GM23338 (cell line): ENCODE data around the gene RAB11B.

Source experiments
- CREB1 ChIP-seq: fragments of 250-450 bp; sonication (Bioruptor Pico); IDR thresholded peaks from 2 replicates; pipeline ENCODE4 v1.5.0; 2020; ENCODE audit warnings: low read depth, mild to moderate bottlenecking, moderate library complexity
- EZH2 ChIP-seq: fragments of 200-600 bp; sonication (generic); IDR thresholded peaks from one replicate; pipeline ENCODE4 v1.8.0; 2017; ENCODE audit warnings: antibody characterized with exemption, mild to moderate bottlenecking, low read depth; ENCODE audit not compliant: unreplicated experiment
- JUNB ChIP-seq: IDR thresholded peaks from one replicate; pipeline ENCODE4 v1.6.1; 2016; ENCODE audit warnings: antibody characterized with exemption; ENCODE audit not compliant: unreplicated experiment

GRCh38 chr19:8453616-8454015 is 63.5 kb downstream of the RAB11B start:
- TF ChIP-seq CREB1 (CRISPR knock-in tag) (no peak), JUNB (no peak), EZH2 (no peak)
